ENCODE data around the gene FOXJ1.

FOXJ1 gene

GRCh38 chr17:76159157-76159556 lies 18.1 kb upstream of the FOXJ1 start:
- no peak for DNase-seq

GRCh38 chr17:76157759-76158158 lies 16.7 kb upstream of the FOXJ1 start:
- no peak for DNase-seq

GRCh38 chr17:76156662-76156991 lies 15.6 kb upstream of the FOXJ1 start:
- no peak for DNase-seq

- no peak for DNase-seq
These were observed 15.1 kb upstream of the FOXJ1 start for GRCh38 chr17:76155988-76156661.

GRCh38 chr17:76154936-76155845 lies 14.1 kb upstream of the FOXJ1 start:
- DNase-seq: no peak

GRCh38 chr17:76154292-76154691 lies 13.2 kb upstream of the FOXJ1 start:
- DNase-seq: no peak

- no peak for DNase-seq
These were observed 12.6 kb upstream of the FOXJ1 start for GRCh38 chr17:76153640-76154039.

GRCh38 chr17:76153202-76153601 lies 12.2 kb upstream of the FOXJ1 start:
- DNase-seq: no peak

- no peak for DNase-seq
These were observed 11.5 kb upstream of the FOXJ1 start for GRCh38 chr17:76152591-76152990.

- no peak for DNase-seq
These were observed 10.9 kb upstream of the FOXJ1 start for GRCh38 chr17:76151896-76152454.

- no peak for DNase-seq
These were observed 9.9 kb upstream of the FOXJ1 start for GRCh38 chr17:76150712-76151622.

- DNase-seq: no peak
These were observed 8.2 kb upstream of the FOXJ1 start for GRCh38 chr17:76149214-76149613.

- DNase-seq: no peak
These were observed 6.9 kb upstream of the FOXJ1 start for GRCh38 chr17:76148015-76148326.

- no peak for DNase-seq
These were observed 6.4 kb upstream of the FOXJ1 start for GRCh38 chr17:76147211-76148014.

GRCh38 chr17:76146053-76146851 lies 5.2 kb upstream of the FOXJ1 start:
- no peak for DNase-seq

- DNase-seq: peak in 1 of 2 experiments; percentile 43
These were observed 4.4 kb upstream of the FOXJ1 start for GRCh38 chr17:76145231-76146052.

GRCh38 chr17:76142585-76143041 lies 1.6 kb upstream of the FOXJ1 start:
- no peak for DNase-seq

GRCh38 chr17:76142039-76142584 lies 1.1 kb upstream of the FOXJ1 start:
- DNase-seq: no peak

- DNase-seq: no peak
These were observed 309 bp downstream of the FOXJ1 start for GRCh38 chr17:76140661-76141211.
